Neural cell (in vitro differentiated cells): ENCODE results near the gene NOS1AP. TPM values are rescaled to one million over a fixed set of nuclear protein-coding genes. Genes with fewer than 3 reads are reported as not detected.

Experiments
- H2AFZ ChIP-seq: fragments of 200-600, 300-800 bp; sonication (generic), shearing (Covaris generic); 2 replicates; pipeline ENCODE4 v1.6.0; 2014; ENCODE audit warnings: low read depth, mild to moderate bottlenecking, antibody characterized with exemption, low read length, moderate library complexity
- H3F3A ChIP-seq: fragments of 200-600 bp; shearing (Covaris generic); 2 replicates; pipeline ENCODE4 v1.6.1; 2016; ENCODE audit warnings: mild to moderate bottlenecking, moderate library complexity, mixed read lengths, antibody characterized with exemption, low read length; ENCODE audit not compliant: insufficient read depth, poor library complexity, severe bottlenecking
- H3K27ac ChIP-seq: fragments of 200-600, 300-800 bp; sonication (generic), shearing (Covaris generic); 2 replicates; pipeline ENCODE4 v1.5.1; 2014; ENCODE audit warnings: mild to moderate bottlenecking, low read length, moderate library complexity
- H3K27me3 ChIP-seq: fragments of 300-800, 200-600 bp; sonication (generic), shearing (Covaris generic); 2 replicates; pipeline ENCODE4 v1.6.0; 2014; ENCODE audit warnings: mild to moderate bottlenecking, low read depth, low read length, moderate library complexity; ENCODE audit not compliant: insufficient read depth
- H3K36me3 ChIP-seq: fragments of 300-800, 200-600 bp; sonication (generic), shearing (Covaris generic); 2 replicates; pipeline ENCODE4 v1.5.1; 2014; ENCODE audit warnings: mild to moderate bottlenecking, antibody characterized with exemption, low read length, moderate library complexity; ENCODE audit not compliant: insufficient read depth
- H3K4me2 ChIP-seq: fragments of 300-800, 200-600 bp; sonication (generic), shearing (Covaris generic); 2 replicates; pipeline ENCODE4 v1.6.0; 2014; ENCODE audit warnings: mild to moderate bottlenecking, low read length
- H3K4me3 ChIP-seq: fragments of 300-800, 200-600 bp; sonication (generic), shearing (Covaris generic); 2 replicates; pipeline ENCODE4 v1.5.1; 2014; ENCODE audit warnings: mild to moderate bottlenecking, low read length, moderate library complexity
- H3K79me2 ChIP-seq: fragments of 200-600 bp; shearing (Covaris generic); replicated peaks from 2 replicates; pipeline ENCODE4 v1.6.0; 2014; ENCODE audit warnings: mild to moderate bottlenecking, low read length, moderate library complexity; ENCODE audit not compliant: insufficient read depth
- H3K9ac ChIP-seq: fragments of 300-800, 200-600 bp; sonication (generic), shearing (Covaris generic); 2 replicates; pipeline ENCODE4 v1.6.1; 2016; ENCODE audit warnings: mild to moderate bottlenecking, low read length, mixed read lengths
- H3K9me2 ChIP-seq: fragments of 200-600 bp; shearing (Covaris generic); 2 replicates; pipeline ENCODE4 v1.6.1; 2016; ENCODE audit warnings: mild to moderate bottlenecking, low read length, mixed read lengths; ENCODE audit not compliant: insufficient read depth
- H3K9me3 ChIP-seq: fragments of 200-600, 300-800 bp; sonication (generic), shearing (Covaris generic); 2 replicates; pipeline ENCODE4 v1.6.1; 2016; ENCODE audit warnings: mild to moderate bottlenecking, mixed run types, low read length, moderate library complexity, mixed read lengths
- H4K20me1 ChIP-seq: fragments of 200-600 bp; shearing (Covaris generic); 2 replicates; pipeline ENCODE4 v1.6.1; 2016; ENCODE audit warnings: mild to moderate bottlenecking, mixed run types; ENCODE audit not compliant: insufficient read depth
- EP300 ChIP-seq: fragments of 450-650 bp; conservative IDR thresholded peaks from 2 replicates; pipeline ENCODE4 v1.6.1; 2014; ENCODE audit warnings: antibody characterized with exemption, mild to moderate bottlenecking, moderate library complexity; ENCODE audit not compliant: poor library complexity, severe bottlenecking
- EZH2 ChIP-seq: fragments of 200-600, 300-800 bp; shearing (Covaris generic), sonication (generic); IDR thresholded peaks from 2 replicates; pipeline ENCODE4 v1.6.1; 2014; ENCODE audit warnings: antibody characterized with exemption, low read length, borderline replicate concordance, mild to moderate bottlenecking; ENCODE audit not compliant: insufficient read depth, poor library complexity, severe bottlenecking
- MXI1 ChIP-seq: fragments of 450-650 bp; conservative IDR thresholded peaks from 2 replicates; pipeline ENCODE4 v1.6.1; 2014; ENCODE audit warnings: antibody characterized with exemption, mild to moderate bottlenecking; ENCODE audit not compliant: poor library complexity, severe bottlenecking
- POLR2AphosphoS5 ChIP-seq: IDR thresholded peaks from 2 replicates; pipeline ENCODE4 v1.6.1; 2012
- RAD21 ChIP-seq: fragments of 450-650 bp; conservative IDR thresholded peaks from 2 replicates; pipeline ENCODE4 v1.6.1; 2014; ENCODE audit warnings: antibody characterized with exemption, mild to moderate bottlenecking, moderate library complexity
- SMC3 ChIP-seq: fragments of 450-650 bp; conservative IDR thresholded peaks from 2 replicates; pipeline ENCODE4 v1.6.1; 2014; ENCODE audit warnings: antibody characterized with exemption, mild to moderate bottlenecking, moderate library complexity; ENCODE audit not compliant: poor library complexity
- TAF1 ChIP-seq: IDR thresholded peaks from 2 replicates; pipeline ENCODE4 v1.6.1; 2012; ENCODE audit warnings: low read depth
- polyA plus RNA-seq: library from polyadenylated mRNA; depleted of rRNA; stranded (reverse); fragments of >200 nt; gene quantifications from 2 replicates; pipeline ENCODE4 v1.2.3, GENCODE V29; 2014
- TF ChIP-seq, protein P1 (sequence below): fragments of 450-650 bp; IDR thresholded peaks from 2 replicates; pipeline ENCODE4 v1.5.1; 2014; ENCODE audit warnings: antibody characterized with exemption, mild to moderate bottlenecking, moderate library complexity; ENCODE audit not compliant: poor library complexity, severe bottlenecking
- TF ChIP-seq, protein P2 (sequence below): IDR thresholded peaks from 2 replicates; pipeline ENCODE4 v1.6.1; 2012; ENCODE audit warnings: borderline replicate concordance

Gene NOS1AP
- polyA plus RNA-seq, 1 donor from 2014 or later = 5.3 TPM

DNA sequence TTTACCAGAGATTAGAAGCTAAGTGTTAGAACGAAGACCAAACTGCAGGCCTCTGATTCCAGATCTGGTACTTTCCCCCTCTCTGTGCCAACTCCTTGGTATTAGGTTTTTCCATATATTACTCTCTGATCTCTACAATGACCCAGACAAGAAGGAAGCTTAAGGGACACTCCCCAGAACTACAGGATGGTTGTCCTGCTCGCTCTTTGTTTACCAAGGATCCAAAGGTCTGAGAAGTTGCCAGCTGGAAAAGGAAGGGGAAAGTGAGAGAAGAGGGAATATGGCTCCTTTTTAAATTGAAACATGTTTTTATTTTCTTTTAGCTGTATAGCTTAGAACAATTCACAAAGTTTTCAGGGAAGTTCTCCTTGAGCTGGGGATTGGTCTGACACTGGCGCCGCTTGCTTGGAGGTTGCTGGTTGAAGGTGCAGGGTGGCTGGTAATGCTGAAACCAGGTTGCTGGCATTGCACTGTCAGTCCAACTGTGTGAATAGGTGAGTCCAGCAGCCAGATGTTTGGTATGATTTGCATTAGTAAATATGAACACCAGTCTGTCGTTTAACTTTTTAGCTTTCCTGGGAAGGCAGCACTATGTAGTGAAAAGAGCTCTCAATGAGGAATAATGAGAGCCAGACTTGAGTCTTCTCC, 89.3 kb downstream of the NOS1AP start:
- H3K36me3 ChIP-seq = no peaks in the 10 kb centered on the region
- H3K4me2 ChIP-seq = no peak overlapping the region
- peaks cover 10% of the 10 kb centered on the region for H3K79me2 ChIP-seq
- H3K27ac ChIP-seq = no peak overlapping the region
- H3F3A ChIP-seq = no peaks in the 10 kb centered on the region
- no peaks in the 10 kb centered on the region for H3K9me2 ChIP-seq
- no peaks in the 10 kb centered on the region for H3K9me3 ChIP-seq
- H3K27me3 ChIP-seq = no peaks in the 10 kb centered on the region
- no peak overlapping the region for H2AFZ ChIP-seq
- TF ChIP-seq, protein P1, sequence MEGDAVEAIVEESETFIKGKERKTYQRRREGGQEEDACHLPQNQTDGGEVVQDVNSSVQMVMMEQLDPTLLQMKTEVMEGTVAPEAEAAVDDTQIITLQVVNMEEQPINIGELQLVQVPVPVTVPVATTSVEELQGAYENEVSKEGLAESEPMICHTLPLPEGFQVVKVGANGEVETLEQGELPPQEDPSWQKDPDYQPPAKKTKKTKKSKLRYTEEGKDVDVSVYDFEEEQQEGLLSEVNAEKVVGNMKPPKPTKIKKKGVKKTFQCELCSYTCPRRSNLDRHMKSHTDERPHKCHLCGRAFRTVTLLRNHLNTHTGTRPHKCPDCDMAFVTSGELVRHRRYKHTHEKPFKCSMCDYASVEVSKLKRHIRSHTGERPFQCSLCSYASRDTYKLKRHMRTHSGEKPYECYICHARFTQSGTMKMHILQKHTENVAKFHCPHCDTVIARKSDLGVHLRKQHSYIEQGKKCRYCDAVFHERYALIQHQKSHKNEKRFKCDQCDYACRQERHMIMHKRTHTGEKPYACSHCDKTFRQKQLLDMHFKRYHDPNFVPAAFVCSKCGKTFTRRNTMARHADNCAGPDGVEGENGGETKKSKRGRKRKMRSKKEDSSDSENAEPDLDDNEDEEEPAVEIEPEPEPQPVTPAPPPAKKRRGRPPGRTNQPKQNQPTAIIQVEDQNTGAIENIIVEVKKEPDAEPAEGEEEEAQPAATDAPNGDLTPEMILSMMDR = no peak
- TF ChIP-seq, protein P2, sequence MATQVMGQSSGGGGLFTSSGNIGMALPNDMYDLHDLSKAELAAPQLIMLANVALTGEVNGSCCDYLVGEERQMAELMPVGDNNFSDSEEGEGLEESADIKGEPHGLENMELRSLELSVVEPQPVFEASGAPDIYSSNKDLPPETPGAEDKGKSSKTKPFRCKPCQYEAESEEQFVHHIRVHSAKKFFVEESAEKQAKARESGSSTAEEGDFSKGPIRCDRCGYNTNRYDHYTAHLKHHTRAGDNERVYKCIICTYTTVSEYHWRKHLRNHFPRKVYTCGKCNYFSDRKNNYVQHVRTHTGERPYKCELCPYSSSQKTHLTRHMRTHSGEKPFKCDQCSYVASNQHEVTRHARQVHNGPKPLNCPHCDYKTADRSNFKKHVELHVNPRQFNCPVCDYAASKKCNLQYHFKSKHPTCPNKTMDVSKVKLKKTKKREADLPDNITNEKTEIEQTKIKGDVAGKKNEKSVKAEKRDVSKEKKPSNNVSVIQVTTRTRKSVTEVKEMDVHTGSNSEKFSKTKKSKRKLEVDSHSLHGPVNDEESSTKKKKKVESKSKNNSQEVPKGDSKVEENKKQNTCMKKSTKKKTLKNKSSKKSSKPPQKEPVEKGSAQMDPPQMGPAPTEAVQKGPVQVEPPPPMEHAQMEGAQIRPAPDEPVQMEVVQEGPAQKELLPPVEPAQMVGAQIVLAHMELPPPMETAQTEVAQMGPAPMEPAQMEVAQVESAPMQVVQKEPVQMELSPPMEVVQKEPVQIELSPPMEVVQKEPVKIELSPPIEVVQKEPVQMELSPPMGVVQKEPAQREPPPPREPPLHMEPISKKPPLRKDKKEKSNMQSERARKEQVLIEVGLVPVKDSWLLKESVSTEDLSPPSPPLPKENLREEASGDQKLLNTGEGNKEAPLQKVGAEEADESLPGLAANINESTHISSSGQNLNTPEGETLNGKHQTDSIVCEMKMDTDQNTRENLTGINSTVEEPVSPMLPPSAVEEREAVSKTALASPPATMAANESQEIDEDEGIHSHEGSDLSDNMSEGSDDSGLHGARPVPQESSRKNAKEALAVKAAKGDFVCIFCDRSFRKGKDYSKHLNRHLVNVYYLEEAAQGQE = no peak
- TF ChIP-seq MXI1 (no peak), EZH2 (no peak), RAD21 (no peak), SMC3 (no peak), POLR2AphosphoS5 (no peak), EP300 (no peak), TAF1 (no peak)
- no peak overlapping the region for H3K9ac ChIP-seq
- no peaks in the 10 kb centered on the region for H4K20me1 ChIP-seq
- no peak overlapping the region for H3K4me3 ChIP-seq

DNA sequence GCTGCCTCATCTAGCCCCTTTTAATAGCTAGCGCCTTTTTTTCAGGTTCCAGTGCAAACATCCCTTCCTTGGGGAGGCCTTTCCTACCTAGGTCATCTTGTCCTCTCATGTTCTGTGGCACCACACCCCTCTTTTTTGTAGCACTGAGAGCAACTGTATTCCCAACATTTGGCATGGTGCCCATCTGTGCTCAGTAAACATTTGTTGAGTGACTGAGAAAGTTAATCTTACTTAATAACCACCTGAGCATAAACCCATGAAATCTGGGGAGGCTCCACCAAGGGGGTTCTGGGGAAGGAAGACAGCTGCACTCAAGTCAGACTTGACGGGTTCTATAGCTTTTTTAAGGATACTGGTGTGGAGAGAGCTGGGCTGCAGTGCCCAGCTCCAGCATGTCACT, 90.0 kb downstream of the NOS1AP start:
- no peaks in the 10 kb centered on the region for H3K36me3 ChIP-seq
- TF ChIP-seq POLR2AphosphoS5 (no peak), EP300 (no peak), MXI1 (no peak), EZH2 (no peak), SMC3 (no peak), RAD21 (no peak), TAF1 (no peak)
- TF ChIP-seq, protein P2 = no peak
- TF ChIP-seq, protein P1 = no peak
- no peaks in the 10 kb centered on the region for H3K27me3 ChIP-seq
- no peak overlapping the region for H3K9ac ChIP-seq
- no peak overlapping the region for H3K4me2 ChIP-seq
- H3K27ac ChIP-seq = no peak overlapping the region
- H3F3A ChIP-seq = no peaks in the 10 kb centered on the region
- no peak overlapping the region for H2AFZ ChIP-seq
- H3K9me3 ChIP-seq = no peaks in the 10 kb centered on the region
- H3K9me2 ChIP-seq = no peaks in the 10 kb centered on the region
- no peaks in the 10 kb centered on the region for H4K20me1 ChIP-seq
- peaks cover 16% of the 10 kb centered on the region for H3K79me2 ChIP-seq
- H3K4me3 ChIP-seq = no peak overlapping the region
